Lung (tissue), 12 donors: ENCODE data around the gene TASL. TPM values are rescaled to one million over a fixed set of nuclear protein-coding genes. Genes with fewer than 3 reads are reported as not detected.

Source experiments
- ATAC-seq: fragments of 200-7000 bp; cut with Tn5 transposase; one replicate; pipeline ENCODE4 v1.9.1; 2020; ENCODE audit warnings: moderate number of reproducible peaks; ENCODE audit not compliant: insufficient read depth, low FRiP score
- DNase-seq, 3 donors: peaks; one replicate each; pipeline ENCODE4 v3.0.0-alpha.2; 2013 to 2017
- H3K27ac ChIP-seq, 2 donors: one replicate each; pipeline ENCODE4 v1.5.1; 2013; ENCODE audit warnings: mild to moderate bottlenecking in 2 of 2, moderate library complexity in 2 of 2, control low read depth in 1 of 2, inconsistent platforms in 1 of 2, low read depth in 1 of 2, low read length in 1 of 2
- H3K27me3 ChIP-seq, 3 donors: one replicate each; pipeline ENCODE4 v1.5.1; 2013; ENCODE audit warnings: low read length in 2 of 3; ENCODE audit not compliant: control insufficient read depth in 3 of 3, insufficient read depth in 3 of 3
- H3K36me3 ChIP-seq, 4 donors: one replicate each; pipeline ENCODE4 v1.5.1; 2013; ENCODE audit warnings: low read length in 4 of 4, mild to moderate bottlenecking in 1 of 4, moderate library complexity in 1 of 4; ENCODE audit not compliant: control insufficient read depth in 4 of 4, insufficient read depth in 4 of 4
- H3K4me1 ChIP-seq, 5 donors: one replicate each; pipeline ENCODE4 v1.5.1; 2013; ENCODE audit warnings: low read length in 5 of 5, mild to moderate bottlenecking in 2 of 5, moderate library complexity in 1 of 5; ENCODE audit not compliant: control insufficient read depth in 5 of 5, insufficient read depth in 5 of 5
- H3K4me3 ChIP-seq: one replicate; pipeline ENCODE4 v1.5.1; 2013; ENCODE audit warnings: mild to moderate bottlenecking, control low read depth, moderate library complexity
- H3K9ac ChIP-seq, 2 donors: one replicate each; pipeline ENCODE4 v1.5.1; 2013; ENCODE audit warnings: low read length in 2 of 2, control low read depth in 1 of 2; ENCODE audit not compliant: insufficient read depth in 1 of 2
- H3K9me3 ChIP-seq, 4 donors: one replicate each; pipeline ENCODE4 v1.5.1; 2013; ENCODE audit warnings: low read length in 3 of 4, mild to moderate bottlenecking in 1 of 4, moderate library complexity in 1 of 4; ENCODE audit not compliant: control insufficient read depth in 4 of 4, insufficient read depth in 3 of 4
- CTCF ChIP-seq: IDR thresholded peaks from 2 replicates; pipeline ENCODE4 v1.5.1; 2012; ENCODE audit warnings: mild to moderate bottlenecking; ENCODE audit errors: control extremely low read depth, extremely low read depth
- WGBS, 2 donors: extraction: QIAGEN DNeasy Blood & Tissue Kit; methylation state at CpG; one replicate each; pipeline ENCODE4 v1.1.7; 2013; 5-methylcytosine and 5-hydroxymethylcytosine counted together
- polyA plus RNA-seq, 2 donors: library from polyadenylated mRNA; stranded (reverse); fragments of 200-250 nt; gene quantifications; one replicate each; pipeline ENCODE4 v1.2.1, GENCODE V29; 2013
- total RNA-seq, 2 donors: library from RNA; depleted of rRNA in 1 of 2; stranded (reverse); fragments of >200 nt in 1 of 2; gene quantifications; one replicate each; pipeline ENCODE4 v1.2.1, GENCODE V29; 2014 to 2021
- donor health status: control.
- donor health status: control.
- donor health status: Bipolar disorder and iron deficiency.
- donor health status: healthy.
- donor health status: DM: yes; HTN: yes; CAD: no.

Gene TASL
- total and polyA plus RNA-seq, 4 donors, result 2.1 to 4.6 (median 3.2) TPM

GRCh38 chrX:30597216-30598012 lies 19.8 kb upstream of the TASL start:
- no peak for DNase-seq
- H3K27me3 ChIP-seq, result peaks cover 0 to 3% (median 0%) of the 10 kb centered on the region in 3 donors
- H3K27ac ChIP-seq, result peak overlapping the region in 1 of 2 donors; percentile 65

GRCh38 chrX:30593440-30594200 lies 16.1 kb upstream of the TASL start:
- WGBS, 2 donors, result 49 to 57% methylated on average over 6 of the region's 6 CpGs
- H3K4me1 ChIP-seq, result no peaks in the 10 kb centered on the region
- H3K9me3 ChIP-seq, result no peaks in the 10 kb centered on the region
- H3K9ac ChIP-seq, result no peak overlapping the region
- ATAC-seq (no peak), DNase-seq (no peak)
- no peaks in the 10 kb centered on the region for H3K36me3 ChIP-seq
- peaks cover 0 to 3% (median 0%) of the 10 kb centered on the region in 3 donors for H3K27me3 ChIP-seq
- no peak for TF ChIP-seq CTCF
- no peak overlapping the region for H3K4me3 ChIP-seq
- H3K27ac ChIP-seq, result no peak overlapping the region

More at GRCh38 chrX:30597216-30598012, 19.8 kb upstream of the TASL start:
- TF ChIP-seq CTCF, result no peak
- H3K4me3 ChIP-seq, result no peak overlapping the region
- ATAC-seq, result no peak
- H3K9me3 ChIP-seq, result no peaks in the 10 kb centered on the region
- H3K36me3 ChIP-seq, result no peaks in the 10 kb centered on the region
- H3K4me1 ChIP-seq, result no peaks in the 10 kb centered on the region
- no peak overlapping the region for H3K9ac ChIP-seq
- WGBS, 2 donors, result 34 to 58% methylated on average over 4 of the region's 4 CpGs

- ATAC-seq (no peak), DNase-seq (no peak)
Observed at GRCh38 chrX:30592831-30593230, 15.3 kb upstream of the TASL start.

More at GRCh38 chrX:30592831-30593230, 15.3 kb upstream of the TASL start:
- TF ChIP-seq CTCF, result no peak
- H3K27me3 ChIP-seq, result peaks cover 0 to 3% (median 0%) of the 10 kb centered on the region in 3 donors
- WGBS, 2 donors, result 0 to 22% methylated on average over 3 of the region's 3 CpGs
- H3K27ac ChIP-seq, result no peak overlapping the region
- no peak overlapping the region for H3K9ac ChIP-seq
- H3K4me3 ChIP-seq, result no peak overlapping the region
- no peaks in the 10 kb centered on the region for H3K36me3 ChIP-seq
- no peaks in the 10 kb centered on the region for H3K9me3 ChIP-seq
- H3K4me1 ChIP-seq, result no peaks in the 10 kb centered on the region
